Neuron (in vitro differentiated cells): Measurements from ENCODE around the gene DNAJC17.

Experiments used
- H2AFZ ChIP-seq: one replicate; pipeline ENCODE4 v1.6.1; 2013; ENCODE audit warnings: low read depth, mild to moderate bottlenecking, inconsistent platforms, low read length, moderate library complexity
- H3K27me3 ChIP-seq: one replicate; pipeline ENCODE4 v1.6.1; 2013; ENCODE audit warnings: low read length; ENCODE audit not compliant: insufficient read depth
- H3K36me3 ChIP-seq: one replicate; pipeline ENCODE4 v1.6.1; 2013; ENCODE audit warnings: low read length; ENCODE audit not compliant: insufficient read depth
- H3K4me1 ChIP-seq: one replicate; pipeline ENCODE4 v1.6.1; 2013; ENCODE audit warnings: low read length; ENCODE audit not compliant: insufficient read depth
- H3K4me3 ChIP-seq: 2 replicates; pipeline ENCODE4 v1.5.1; 2013; ENCODE audit warnings: mild to moderate bottlenecking, low read length, moderate library complexity
- H3K9me3 ChIP-seq: one replicate; pipeline ENCODE4 v1.6.1; 2013; ENCODE audit warnings: low read length

The DNAJC17 gene

GRCh38 chr15:40793216-40793989 lies 13.9 kb downstream of the DNAJC17 start:
- H3K4me3 ChIP-seq = no peak overlapping the region
- H3K9me3 ChIP-seq = no peaks in the 10 kb centered on the region
- peaks cover 3% of the 10 kb centered on the region for H3K36me3 ChIP-seq
- H2AFZ ChIP-seq = no peak overlapping the region
- peaks cover 5% of the 10 kb centered on the region for H3K4me1 ChIP-seq
- no peaks in the 10 kb centered on the region for H3K27me3 ChIP-seq

- Histone ChIP-seq H3K27me3 (no peaks in the 10 kb centered on the region), H2AFZ (no peak overlapping the region), H3K4me3 (no peak overlapping the region), H3K9me3 (no peaks in the 10 kb centered on the region), H3K4me1 (no peaks in the 10 kb centered on the region), H3K36me3 (peaks cover 3% of the 10 kb centered on the region)
Observed at GRCh38 chr15:40792394-40792793, 14.9 kb downstream of the DNAJC17 start.

GRCh38 chr15:40790718-40791117 lies 16.6 kb downstream of the DNAJC17 start:
- peaks cover 3% of the 10 kb centered on the region for H3K36me3 ChIP-seq
- H2AFZ ChIP-seq = no peak overlapping the region
- H3K9me3 ChIP-seq = no peaks in the 10 kb centered on the region
- H3K27me3 ChIP-seq = no peaks in the 10 kb centered on the region
- no peaks in the 10 kb centered on the region for H3K4me1 ChIP-seq
- H3K4me3 ChIP-seq = no peak overlapping the region

GRCh38 chr15:40789999-40790398 lies 17.3 kb downstream of the DNAJC17 start:
- no peak overlapping the region for H2AFZ ChIP-seq
- peaks cover 3% of the 10 kb centered on the region for H3K36me3 ChIP-seq
- no peaks in the 10 kb centered on the region for H3K9me3 ChIP-seq
- no peaks in the 10 kb centered on the region for H3K4me1 ChIP-seq
- no peak overlapping the region for H3K4me3 ChIP-seq
- H3K27me3 ChIP-seq = no peaks in the 10 kb centered on the region

GRCh38 chr15:40789119-40789518 lies 18.2 kb downstream of the DNAJC17 start:
- Histone ChIP-seq H3K36me3 (peaks cover 3% of the 10 kb centered on the region), H3K27me3 (no peaks in the 10 kb centered on the region), H3K4me3 (no peak overlapping the region), H2AFZ (no peak overlapping the region), H3K9me3 (no peaks in the 10 kb centered on the region), H3K4me1 (no peaks in the 10 kb centered on the region)

- no peak overlapping the region for H2AFZ ChIP-seq
- H3K27me3 ChIP-seq = no peaks in the 10 kb centered on the region
- H3K9me3 ChIP-seq = no peaks in the 10 kb centered on the region
- no peak overlapping the region for H3K4me3 ChIP-seq
- no peaks in the 10 kb centered on the region for H3K4me1 ChIP-seq
- peaks cover 3% of the 10 kb centered on the region for H3K36me3 ChIP-seq
Observed at GRCh38 chr15:40787991-40788390, 19.3 kb downstream of the DNAJC17 start.

- H3K4me3 ChIP-seq = no peak overlapping the region
- H2AFZ ChIP-seq = no peak overlapping the region
- no peaks in the 10 kb centered on the region for H3K4me1 ChIP-seq
- H3K9me3 ChIP-seq = no peaks in the 10 kb centered on the region
- H3K36me3 ChIP-seq = peaks cover 3% of the 10 kb centered on the region
- no peaks in the 10 kb centered on the region for H3K27me3 ChIP-seq
Observed at GRCh38 chr15:40787344-40787841, 19.9 kb downstream of the DNAJC17 start.

- H2AFZ ChIP-seq = no peak overlapping the region
- no peak overlapping the region for H3K4me3 ChIP-seq
- no peaks in the 10 kb centered on the region for H3K9me3 ChIP-seq
- H3K36me3 ChIP-seq = peaks cover 3% of the 10 kb centered on the region
- H3K4me1 ChIP-seq = no peaks in the 10 kb centered on the region
- H3K27me3 ChIP-seq = no peaks in the 10 kb centered on the region
Observed at GRCh38 chr15:40785814-40786213, 21.5 kb downstream of the DNAJC17 start.

- no peaks in the 10 kb centered on the region for H3K36me3 ChIP-seq
- H3K4me1 ChIP-seq = no peaks in the 10 kb centered on the region
Observed at GRCh38 chr15:40785164-40785563, 22.1 kb downstream of the DNAJC17 start.

GRCh38 chr15:40782609-40783227 lies 24.6 kb downstream of the DNAJC17 start:
- H3K9me3 ChIP-seq = no peaks in the 10 kb centered on the region
- H2AFZ ChIP-seq = no peak overlapping the region
- H3K4me1 ChIP-seq = no peaks in the 10 kb centered on the region
- no peaks in the 10 kb centered on the region for H3K27me3 ChIP-seq
- H3K4me3 ChIP-seq = no peak overlapping the region
- peaks cover 11% of the 10 kb centered on the region for H3K36me3 ChIP-seq

More at GRCh38 chr15:40785164-40785563, 22.1 kb downstream of the DNAJC17 start:
- H3K27me3 ChIP-seq = no peaks in the 10 kb centered on the region
- no peaks in the 10 kb centered on the region for H3K9me3 ChIP-seq
- no peak overlapping the region for H2AFZ ChIP-seq
- no peak overlapping the region for H3K4me3 ChIP-seq

- H3K27me3 ChIP-seq = no peaks in the 10 kb centered on the region
- no peaks in the 10 kb centered on the region for H3K9me3 ChIP-seq
- H3K4me3 ChIP-seq = no peak overlapping the region
- H2AFZ ChIP-seq = no peak overlapping the region
- H3K4me1 ChIP-seq = no peaks in the 10 kb centered on the region
- peaks cover 40% of the 10 kb centered on the region for H3K36me3 ChIP-seq
Observed at GRCh38 chr15:40776537-40777141, 30.6 kb downstream of the DNAJC17 start.

GRCh38 chr15:40775740-40776536 lies 31.3 kb downstream of the DNAJC17 start:
- no peaks in the 10 kb centered on the region for H3K27me3 ChIP-seq
- no peak overlapping the region for H3K4me3 ChIP-seq
- H3K36me3 ChIP-seq = peaks cover 40% of the 10 kb centered on the region
- no peak overlapping the region for H2AFZ ChIP-seq
- H3K4me1 ChIP-seq = no peaks in the 10 kb centered on the region
- no peaks in the 10 kb centered on the region for H3K9me3 ChIP-seq

- no peak overlapping the region for H2AFZ ChIP-seq
- peaks cover 39% of the 10 kb centered on the region for H3K36me3 ChIP-seq
- H3K27me3 ChIP-seq = no peaks in the 10 kb centered on the region
- no peaks in the 10 kb centered on the region for H3K4me1 ChIP-seq
- no peaks in the 10 kb centered on the region for H3K9me3 ChIP-seq
- H3K4me3 ChIP-seq = no peak overlapping the region
Observed at GRCh38 chr15:40775007-40775406, 32.3 kb downstream of the DNAJC17 start.
